ENCODE measurements around the gene MPP7. TPM values are rescaled to one million over a fixed set of nuclear protein-coding genes. Genes with fewer than 3 reads are reported as not detected.

Gene MPP7
- total and polyA plus RNA-seq, 3 donors from 2014 or later = 9.7 to 22.7 (median 10.8) TPM

DNA sequence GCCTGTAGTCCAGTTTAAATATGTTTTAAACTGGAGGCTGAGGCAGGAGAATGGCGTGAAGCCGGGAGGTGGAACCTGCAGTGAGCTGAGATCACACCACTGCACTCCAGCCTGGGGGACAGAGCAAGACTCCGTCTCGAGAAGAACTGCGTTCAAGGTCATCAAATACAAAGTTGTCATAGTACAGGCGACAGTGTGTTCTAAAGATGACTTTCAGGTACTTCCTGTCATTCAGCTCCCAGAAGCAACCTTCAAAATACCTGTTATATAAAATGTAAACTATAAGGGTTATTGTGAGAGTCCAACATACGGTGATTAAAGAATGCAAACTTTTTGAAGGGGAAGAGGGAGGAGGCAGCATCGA is 8.7 kb downstream of the MPP7 start:
- Histone ChIP-seq H3K4me3 (no peak overlapping the region), H3K27ac (no peak overlapping the region), H3K27me3 (no peaks in the 10 kb centered on the region), H3K9me3 (no peaks in the 10 kb centered on the region), H3K36me3 (ENCODE audit: low read depth, missing control alignments) (no peaks in the 10 kb centered on the region), H3K4me1 (no peaks in the 10 kb centered on the region)
- DNase-seq = no peak
- WGBS, 2 donors = 75 to 78% methylated on average over 8 of the region's 8 CpGs
- intact Hi-C loops (cut with DNase I; ENCODE audit: low total_unique reads) = no loop called here
- TF ChIP-seq, protein P1, sequence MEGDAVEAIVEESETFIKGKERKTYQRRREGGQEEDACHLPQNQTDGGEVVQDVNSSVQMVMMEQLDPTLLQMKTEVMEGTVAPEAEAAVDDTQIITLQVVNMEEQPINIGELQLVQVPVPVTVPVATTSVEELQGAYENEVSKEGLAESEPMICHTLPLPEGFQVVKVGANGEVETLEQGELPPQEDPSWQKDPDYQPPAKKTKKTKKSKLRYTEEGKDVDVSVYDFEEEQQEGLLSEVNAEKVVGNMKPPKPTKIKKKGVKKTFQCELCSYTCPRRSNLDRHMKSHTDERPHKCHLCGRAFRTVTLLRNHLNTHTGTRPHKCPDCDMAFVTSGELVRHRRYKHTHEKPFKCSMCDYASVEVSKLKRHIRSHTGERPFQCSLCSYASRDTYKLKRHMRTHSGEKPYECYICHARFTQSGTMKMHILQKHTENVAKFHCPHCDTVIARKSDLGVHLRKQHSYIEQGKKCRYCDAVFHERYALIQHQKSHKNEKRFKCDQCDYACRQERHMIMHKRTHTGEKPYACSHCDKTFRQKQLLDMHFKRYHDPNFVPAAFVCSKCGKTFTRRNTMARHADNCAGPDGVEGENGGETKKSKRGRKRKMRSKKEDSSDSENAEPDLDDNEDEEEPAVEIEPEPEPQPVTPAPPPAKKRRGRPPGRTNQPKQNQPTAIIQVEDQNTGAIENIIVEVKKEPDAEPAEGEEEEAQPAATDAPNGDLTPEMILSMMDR (IDR thresholded peaks at IDR 0.05) = no peak
- no peak for TF ChIP-seq POLR2A (IDR thresholded peaks at IDR 0.05)

DNA sequence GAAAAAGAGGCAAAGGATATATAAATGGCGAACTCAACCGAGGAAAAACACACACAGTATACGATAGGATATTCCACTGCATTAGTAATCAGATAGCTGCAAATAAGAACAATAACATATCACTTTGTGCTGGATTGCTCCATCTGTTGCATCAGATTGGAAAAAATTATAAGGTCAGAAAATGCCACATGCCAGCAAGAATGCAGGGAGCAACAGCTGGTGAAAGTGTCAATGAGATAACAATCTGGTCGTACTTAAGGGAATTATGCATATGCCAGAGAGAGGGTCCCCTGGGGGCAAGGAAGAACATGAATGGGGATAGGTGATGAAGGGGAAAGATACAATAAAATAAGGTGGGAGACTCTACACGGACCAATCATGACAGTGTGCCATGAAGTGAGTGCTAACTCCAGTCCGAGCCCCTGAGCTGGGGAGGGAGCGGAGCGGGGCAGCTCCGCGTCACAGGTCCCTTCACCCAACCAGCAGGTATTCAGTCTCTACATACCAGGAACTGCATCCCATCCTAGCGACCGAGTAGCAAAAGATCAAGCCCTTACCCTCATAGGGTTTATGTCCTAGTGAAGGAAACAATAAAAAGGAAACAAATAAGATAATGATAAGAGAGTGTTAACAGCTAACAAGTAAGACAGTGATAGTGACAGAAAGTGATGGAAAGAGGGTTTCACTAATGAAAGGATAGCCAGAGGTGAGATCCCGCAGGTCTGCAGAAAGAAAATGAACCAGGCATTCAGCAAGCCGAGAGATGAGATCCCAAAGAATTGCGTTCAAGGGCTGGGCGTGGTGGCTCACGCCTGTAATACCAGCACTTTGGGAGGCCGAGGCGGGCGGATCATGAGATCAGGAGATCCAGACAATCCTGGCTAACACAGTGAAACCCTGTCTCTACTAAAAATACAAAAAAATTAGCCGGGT is 9.4 kb downstream of the MPP7 start:
- Histone ChIP-seq H3K27ac (no peak overlapping the region), H3K9me3 (no peaks in the 10 kb centered on the region), H3K36me3 (ENCODE audit: low read depth, missing control alignments) (no peaks in the 10 kb centered on the region), H3K4me1 (no peaks in the 10 kb centered on the region), H3K27me3 (no peaks in the 10 kb centered on the region), H3K4me3 (no peak overlapping the region)
- TF ChIP-seq, protein P1 (IDR thresholded peaks at IDR 0.05) = no peak
- no peak for TF ChIP-seq POLR2A (IDR thresholded peaks at IDR 0.05)
- no peak for DNase-seq
- 88% methylated on average over 21 of the region's 21 CpGs for WGBS, 2 donors
- intact Hi-C loops (cut with DNase I; ENCODE audit: low total_unique reads) = no loop called here

DNA sequence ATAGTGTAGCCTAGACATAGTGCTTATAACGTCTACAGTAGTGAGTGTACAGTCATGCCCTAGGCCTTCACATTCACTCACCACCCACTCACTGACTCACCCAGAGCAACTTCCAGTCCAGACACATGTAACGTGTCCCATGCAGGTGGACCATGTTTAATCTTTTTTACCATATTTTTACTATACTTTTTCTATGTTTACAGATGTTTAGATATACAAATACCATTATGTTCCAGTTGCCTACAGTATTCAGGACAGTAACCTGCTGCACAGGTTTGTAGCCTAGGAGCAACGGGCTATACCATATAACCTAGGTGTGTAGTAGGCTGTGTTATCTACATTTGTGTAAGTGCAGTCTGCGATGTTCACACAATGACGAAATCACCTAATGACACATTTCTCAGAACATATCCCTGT is 11.0 kb downstream of the MPP7 start:
- DNase-seq = no peak
- 78 to 85% methylated on average over 5 of the region's 5 CpGs for WGBS, 2 donors
- no peak overlapping the region for H3K27ac ChIP-seq
- no peaks in the 10 kb centered on the region for H3K4me1 ChIP-seq
- no peaks in the 10 kb centered on the region for H3K27me3 ChIP-seq
- no peak for TF ChIP-seq POLR2A (IDR thresholded peaks at IDR 0.05)
- TF ChIP-seq, protein P1 (IDR thresholded peaks at IDR 0.05) = no peak
- H3K9me3 ChIP-seq = no peaks in the 10 kb centered on the region
- no peaks in the 10 kb centered on the region for H3K36me3 ChIP-seq (ENCODE audit: low read depth, missing control alignments)
- intact Hi-C loops (cut with DNase I; ENCODE audit: low total_unique reads) = no loop called here
- no peak overlapping the region for H3K4me3 ChIP-seq

DNA sequence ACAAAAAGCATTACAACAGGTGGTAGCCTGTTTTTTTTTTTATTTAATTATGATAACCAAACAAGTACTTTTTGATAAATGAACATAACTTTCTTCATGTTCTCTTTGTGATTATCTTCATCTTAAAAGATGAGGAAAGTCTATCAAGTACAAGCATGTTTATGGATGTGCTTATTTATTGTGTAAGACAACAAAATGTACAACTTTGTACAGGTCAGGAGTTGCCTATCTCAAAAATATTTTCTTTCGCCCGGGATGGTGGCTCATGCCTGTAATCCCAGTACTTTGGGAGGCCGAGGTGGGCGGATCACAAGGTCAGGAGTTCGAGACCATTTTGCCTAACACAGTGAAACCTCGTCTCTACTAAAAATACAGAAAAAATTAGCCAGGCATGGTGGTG is 17.0 kb downstream of the MPP7 start:
- no peaks in the 10 kb centered on the region for H3K36me3 ChIP-seq (ENCODE audit: low read depth, missing control alignments)
- H3K4me1 ChIP-seq = no peaks in the 10 kb centered on the region
- no peak for TF ChIP-seq POLR2A (IDR thresholded peaks at IDR 0.05)
- TF ChIP-seq, protein P1 (IDR thresholded peaks at IDR 0.05) = no peak
- WGBS, 2 donors = 82 to 88% methylated on average over 6 of the region's 6 CpGs
- no peak overlapping the region for H3K4me3 ChIP-seq
- no peak overlapping the region for H3K27ac ChIP-seq
- intact Hi-C loops (cut with DNase I; ENCODE audit: low total_unique reads) = no loop called here
- DNase-seq = no peak
- H3K27me3 ChIP-seq = no peaks in the 10 kb centered on the region
- no peaks in the 10 kb centered on the region for H3K9me3 ChIP-seq

DNA sequence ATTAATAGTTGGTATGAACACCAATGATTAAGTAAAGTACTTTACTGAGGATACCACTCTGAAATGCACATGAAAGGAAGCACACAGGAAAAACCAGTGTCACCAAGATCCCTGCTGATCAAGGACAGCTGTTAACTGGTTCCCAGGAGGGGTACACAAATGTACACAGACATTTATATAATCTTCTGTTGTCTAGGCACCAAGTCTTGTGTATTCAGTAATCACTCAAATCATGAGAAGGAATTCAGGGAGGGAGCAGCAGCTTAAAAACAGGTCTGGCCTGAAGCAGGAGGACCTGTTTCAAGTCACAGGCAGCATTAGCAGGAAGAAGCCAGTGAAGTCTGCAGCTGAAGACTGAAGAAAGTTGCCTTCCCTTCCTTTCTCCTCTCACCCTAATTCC is 18.7 kb downstream of the MPP7 start:
- H3K27ac ChIP-seq = no peak overlapping the region
- H3K4me1 ChIP-seq = no peaks in the 10 kb centered on the region

More for the DNA sequence above, 18.7 kb downstream of the MPP7 start:
- no peaks in the 10 kb centered on the region for H3K27me3 ChIP-seq
- intact Hi-C loops (cut with DNase I; ENCODE audit: low total_unique reads) = no loop called here
- H3K9me3 ChIP-seq = no peaks in the 10 kb centered on the region
- no peak for DNase-seq
- TF ChIP-seq, protein P1 (IDR thresholded peaks at IDR 0.05) = no peak
- TF ChIP-seq POLR2A (IDR thresholded peaks at IDR 0.05) = no peak
- no peaks in the 10 kb centered on the region for H3K36me3 ChIP-seq (ENCODE audit: low read depth, missing control alignments)
- no peak overlapping the region for H3K4me3 ChIP-seq

Measured in testis (tissue), 3 donors.